Keratinocyte (primary cell): ENCODE data around the gene SEC14L2. TPM values are rescaled to one million over a fixed set of nuclear protein-coding genes. Genes with fewer than 3 reads are reported as not detected.

Experiments used
- DNase-seq: peaks from one replicate; pipeline ENCODE4 v3.0.0-alpha.2; 2011; ENCODE audit warnings: low read depth, missing footprints, low spot score
- FAIRE-seq: peaks from 2 replicates; lab custom pipeline; 2011; peaks lifted over from hg19 to GRCh38; lab: Jason Lieb, UNC
- H2AFZ ChIP-seq: 2 replicates; pipeline ENCODE4 v1.6.0; 2012; ENCODE audit warnings: low read length, control low read depth, inconsistent platforms; ENCODE audit not compliant: control insufficient read depth
- H3K27ac ChIP-seq: 2 replicates; pipeline ENCODE4 v1.5.1; 2011; ENCODE audit warnings: low read length; ENCODE audit not compliant: control insufficient read depth, insufficient read depth
- H3K27me3 ChIP-seq: 3 replicates; pipeline ENCODE4 v1.6.0; 2011; ENCODE audit warnings: low read length; ENCODE audit not compliant: control insufficient read depth, insufficient read depth; ENCODE audit errors: extremely low read depth
- H3K36me3 ChIP-seq, 2 experiments: 2 replicates in 1 of 2; 3 replicates in 1 of 2; pipeline ENCODE4 v1.5.1; 2011; ENCODE audit warnings: low read length in 2 of 2, mild to moderate bottlenecking in 1 of 2; ENCODE audit not compliant: control insufficient read depth in 2 of 2, insufficient read depth in 2 of 2; ENCODE audit errors: extremely low read depth in 1 of 2
- H3K4me1 ChIP-seq: 3 replicates; pipeline ENCODE4 v1.5.1; 2011; ENCODE audit warnings: low read length; ENCODE audit not compliant: control insufficient read depth, insufficient read depth; ENCODE audit errors: extremely low read depth
- H3K4me2 ChIP-seq: 3 replicates; pipeline ENCODE4 v1.6.0; 2011; ENCODE audit warnings: low read depth, low read length; ENCODE audit not compliant: control insufficient read depth, insufficient read depth; ENCODE audit errors: extremely low read depth
- H3K4me3 ChIP-seq, 3 experiments: fragments of 200-600 bp in 1 of 3; sonication (generic) in 1 of 3; 2 replicates in 2 of 3; 3 replicates in 1 of 3; pipeline ENCODE4 v1.5.1; 2011 to 2016; ENCODE audit warnings: low read length in 3 of 3, mild to moderate bottlenecking in 3 of 3, control low read depth in 2 of 3, inconsistent platforms in 1 of 3, low read depth in 1 of 3, mixed read lengths in 1 of 3, mixed run types in 1 of 3, moderate library complexity in 1 of 3; ENCODE audit not compliant: control insufficient read depth in 2 of 3, insufficient read depth in 2 of 3; ENCODE audit errors: extremely low read depth in 1 of 3
- H3K79me2 ChIP-seq: 2 replicates; pipeline ENCODE4 v1.6.0; 2012; ENCODE audit warnings: low read length; ENCODE audit not compliant: control insufficient read depth, insufficient read depth
- H3K9ac ChIP-seq: 3 replicates; pipeline ENCODE4 v1.6.0; 2011; ENCODE audit warnings: low read length; ENCODE audit not compliant: control insufficient read depth, insufficient read depth; ENCODE audit errors: extremely low read depth
- H3K9me1 ChIP-seq: 3 replicates; pipeline ENCODE4 v1.6.0; 2011; ENCODE audit warnings: low read length; ENCODE audit not compliant: control insufficient read depth, insufficient read depth; ENCODE audit errors: extremely low read depth
- H3K9me3 ChIP-seq: 2 replicates; pipeline ENCODE4 v1.5.1; 2012; ENCODE audit warnings: low read depth, low read length; ENCODE audit not compliant: control insufficient read depth
- H4K20me1 ChIP-seq: 3 replicates; pipeline ENCODE4 v1.6.0; 2011; ENCODE audit warnings: low read length; ENCODE audit not compliant: control insufficient read depth, insufficient read depth; ENCODE audit errors: extremely low read depth
- CTCF ChIP-seq, 3 experiments: IDR thresholded peaks in 1 of 3; conservative IDR thresholded peaks in 1 of 3; optimal IDR thresholded peaks in 1 of 3; 2 replicates in 2 of 3; 3 replicates in 1 of 3; pipeline versions ENCODE3 to v1.5.1; 2011; ENCODE audit warnings: low read length in 3 of 3, mild to moderate bottlenecking in 3 of 3, moderate library complexity in 2 of 3, control low read depth in 1 of 3, inconsistent platforms in 1 of 3; ENCODE audit not compliant: insufficient read depth in 2 of 3; ENCODE audit errors: extremely low read depth in 1 of 3
- EZH2 ChIP-seq: IDR thresholded peaks from one replicate; pipeline ENCODE4 v1.6.1; 2012; ENCODE audit warnings: inconsistent platforms, mild to moderate bottlenecking, low read length, moderate library complexity
- dilution Hi-C: fragments of 300-500 bp; cut with MboI; formaldehyde crosslinking; loops from one replicate; pipeline ENCODE4 v1.7.0; 2020; ENCODE audit warnings: low sequenced_read_pairs; ENCODE audit not compliant: extremely low pct_ligation_motif_present
- polyA plus RNA-seq, 5 experiments: library from polyadenylated mRNA; depleted of rRNA in 3 of 5; stranded (reverse) in 3 of 5; stranded (forward) in 1 of 5; unstranded in 1 of 5; fragments of >200 nt; gene quantifications; 1 replicate in 1 of 5; 2 replicates in 3 of 5; 3 replicates in 1 of 5; pipeline versions ENCODE4 v1.2.1 to v1.2.3, GENCODE V29; 2011 to 2012; ENCODE audit warnings: missing spikeins in 2 of 5, low read depth in 1 of 5, low replicate concordance in 1 of 5

SEC14L2 gene
- polyA plus RNA-seq, 1 donor (not counting 4 experiments of a cell fraction or from before 2014, with no cell fraction given): 103 TPM

DNA sequence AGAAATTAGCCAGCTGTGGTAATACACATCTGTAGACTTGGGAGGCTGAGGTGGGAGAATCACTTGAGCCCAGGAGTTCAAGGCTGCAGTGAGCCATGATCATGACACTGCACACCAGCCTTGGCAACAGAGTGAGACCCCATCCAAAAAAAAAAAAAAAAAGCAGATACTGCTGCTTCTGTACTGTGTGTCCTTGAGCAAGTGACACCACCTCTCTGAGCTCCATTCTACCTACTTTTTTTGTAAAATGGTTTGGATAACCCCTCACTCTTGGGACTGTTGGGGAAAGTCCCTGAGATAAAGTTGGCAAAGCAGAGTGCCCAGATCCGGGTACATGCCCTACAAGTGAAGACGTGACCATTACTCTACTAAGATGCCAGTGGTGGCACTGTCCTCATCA is 72.3 kb downstream of the SEC14L2 start:
- dilution Hi-C loops: no loop called here
- peaks cover 10% of the 10 kb centered on the region for H3K27me3 ChIP-seq
- H3K9me3 ChIP-seq: no peaks in the 10 kb centered on the region
- DNase-seq (no peak), FAIRE-seq (no peak)
- H3K36me3 ChIP-seq: no peaks in the 10 kb centered on the region
- H3K4me2 ChIP-seq: no peak overlapping the region
- H3K4me1 ChIP-seq: peaks cover 7% of the 10 kb centered on the region
- no peaks in the 10 kb centered on the region for H3K79me2 ChIP-seq
- no peaks in the 10 kb centered on the region for H4K20me1 ChIP-seq
- no peak overlapping the region for H2AFZ ChIP-seq
- H3K9me1 ChIP-seq: no peaks in the 10 kb centered on the region
- H3K9ac ChIP-seq: no peak overlapping the region
- TF ChIP-seq CTCF (optimal IDR thresholded peaks at IDR 0.05 in 1 of 3, IDR thresholded peaks at IDR 0.05 in 1 of 3, conservative IDR thresholded peaks at IDR 0.05 in 1 of 3; ENCODE audit: extremely low read depth in 1 of 3, insufficient read depth in 2 of 3, low read length in 3 of 3) (no peak), EZH2 (no peak)
- no peak overlapping the region for H3K4me3 ChIP-seq
- no peak overlapping the region for H3K27ac ChIP-seq

DNA sequence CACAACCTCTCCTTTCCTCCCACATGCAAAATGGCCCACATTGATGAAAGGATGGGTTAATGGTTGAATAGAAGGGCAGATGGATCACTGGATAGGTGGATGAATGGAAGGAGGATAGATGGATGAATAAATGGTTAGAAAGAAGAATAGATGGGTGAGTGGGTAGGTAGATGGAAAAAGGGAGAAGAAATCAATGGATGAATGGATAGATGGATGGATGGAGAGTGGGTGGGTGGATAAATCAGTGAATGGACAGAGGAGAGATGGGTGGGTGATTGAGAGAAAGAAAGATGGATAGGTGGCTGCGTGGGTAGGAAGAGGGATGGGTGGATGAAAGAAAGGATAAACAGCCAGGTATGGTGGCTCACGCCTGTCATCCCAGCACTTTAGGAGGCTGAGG is 73.8 kb downstream of the SEC14L2 start:
- Histone ChIP-seq H3K27ac (no peak overlapping the region), H3K4me3 (no peak overlapping the region), H3K36me3 (no peaks in the 10 kb centered on the region), H2AFZ (no peak overlapping the region), H3K79me2 (no peaks in the 10 kb centered on the region), H4K20me1 (no peaks in the 10 kb centered on the region), H3K4me1 (peaks cover 7% of the 10 kb centered on the region), H3K4me2 (no peak overlapping the region), H3K9ac (no peak overlapping the region), H3K9me1 (no peaks in the 10 kb centered on the region), H3K27me3 (peaks cover 10% of the 10 kb centered on the region), H3K9me3 (no peaks in the 10 kb centered on the region)
- TF ChIP-seq CTCF (optimal IDR thresholded peaks at IDR 0.05 in 1 of 3, IDR thresholded peaks at IDR 0.05 in 1 of 3, conservative IDR thresholded peaks at IDR 0.05 in 1 of 3; ENCODE audit: extremely low read depth in 1 of 3, insufficient read depth in 2 of 3, low read length in 3 of 3): no peak
- no peak for TF ChIP-seq EZH2
- dilution Hi-C loops: no loop called here
- FAIRE-seq: no peak
- DNase-seq: no peak
